Aorta (tissue), 5 donors: Measurements from ENCODE around the gene SLIT1. TPM values are rescaled to one million over a fixed set of nuclear protein-coding genes. Genes with fewer than 3 reads are reported as not detected.

Experiments used
- ATAC-seq: fragments of 200-7000 bp; cut with Tn5 transposase; one replicate; pipeline ENCODE4 v1.9.1; 2022; ENCODE audit warnings: moderate library complexity; ENCODE audit not compliant: low FRiP score
- DNase-seq, 2 donors: peaks; one replicate each; pipeline ENCODE4 v3.0.0-alpha.2; 2020
- H3K27ac ChIP-seq, 2 donors: one replicate each; pipeline ENCODE4 v1.5.1; 2013; ENCODE audit warnings: low read length in 2 of 2, mild to moderate bottlenecking in 2 of 2, moderate library complexity in 2 of 2, control low read depth in 1 of 2, inconsistent platforms in 1 of 2, low read depth in 1 of 2
- H3K27me3 ChIP-seq, 2 donors: one replicate each; pipeline ENCODE4 v1.6.1; 2013; ENCODE audit warnings: control low read depth in 1 of 2, low read length in 1 of 2, mild to moderate bottlenecking in 1 of 2, moderate library complexity in 1 of 2; ENCODE audit not compliant: insufficient read depth in 2 of 2, control insufficient read depth in 1 of 2
- H3K36me3 ChIP-seq, 2 donors: one replicate each; pipeline ENCODE4 v1.6.1; 2013; ENCODE audit warnings: control low read depth in 1 of 2, low read length in 1 of 2, mild to moderate bottlenecking in 1 of 2; ENCODE audit not compliant: insufficient read depth in 2 of 2, control insufficient read depth in 1 of 2
- H3K4me1 ChIP-seq, 2 donors: one replicate each; pipeline ENCODE4 v1.6.1; 2013; ENCODE audit warnings: low read length in 2 of 2, control low read depth in 1 of 2, mild to moderate bottlenecking in 1 of 2, moderate library complexity in 1 of 2; ENCODE audit not compliant: insufficient read depth in 2 of 2, control insufficient read depth in 1 of 2
- H3K4me3 ChIP-seq, 2 donors: one replicate each; pipeline ENCODE4 v1.5.1; 2013; ENCODE audit warnings: low read length in 2 of 2, control low read depth in 1 of 2, mild to moderate bottlenecking in 1 of 2
- H3K9me3 ChIP-seq: one replicate; pipeline ENCODE4 v1.6.1; 2013; ENCODE audit warnings: mild to moderate bottlenecking, low read length; ENCODE audit not compliant: control insufficient read depth
- WGBS, 2 donors: extraction: QIAGEN DNeasy Blood & Tissue Kit; methylation state at CpG; one replicate each; pipeline ENCODE4 v1.1.7; 2013; 5-methylcytosine and 5-hydroxymethylcytosine counted together
- intact Hi-C, 2 donors: fragments of 100-400 bp; cut with DNase I; formaldehyde crosslinking; loops; one replicate each; pipeline versions ENCODE4 v1.14.2 to v1.15.0; 2022
- polyA plus RNA-seq, 2 donors: library from polyadenylated mRNA; stranded (reverse); fragments of 200-250 nt; gene quantifications; one replicate each; pipeline ENCODE4 v1.2.3, GENCODE V29; 2013
- total RNA-seq, 2 donors: library from RNA; stranded (reverse); fragmentation: NEBNext Ultra II Directional; extraction: Animal tissue kit (Norgen Biotek cat#: 25700); gene quantifications; one replicate each; pipeline ENCODE4 v1.2.1, GENCODE V29; 2021
- donor health status: healthy with polysubstance abuse.
- donor health status: Bipolar disorder and iron deficiency.
- donor health status: DM: no; HTN: no; CAD: no.
- donor health status: DM: no; HTN: no; CAD: no.
- donor health status: DM: yes; HTN: yes; CAD: no.

The SLIT1 gene
- total and polyA plus RNA-seq, 4 donors, result 0.13 to 0.42 (median 0.22) TPM

GRCh38 chr10:97010695-97011206 is 175.0 kb downstream of the SLIT1 start:
- 91 to 96% methylated on average over 4 of the region's 4 CpGs for WGBS, 2 donors
- H3K4me1 ChIP-seq, result no peaks in the 10 kb centered on the region
- ATAC-seq (peak; percentile 19), DNase-seq (no peak)
- no peak overlapping the region for H3K4me3 ChIP-seq
- intact Hi-C loops, result no loop called here
- H3K27me3 ChIP-seq, result no peaks in the 10 kb centered on the region
- no peaks in the 10 kb centered on the region for H3K36me3 ChIP-seq
- no peaks in the 10 kb centered on the region for H3K9me3 ChIP-seq
- no peak overlapping the region for H3K27ac ChIP-seq

GRCh38 chr10:97007417-97007816 is 178.3 kb downstream of the SLIT1 start:
- ATAC-seq (no peak), DNase-seq (no peak)
- H3K27ac ChIP-seq, result no peak overlapping the region
- H3K4me3 ChIP-seq, result no peak overlapping the region
- no peaks in the 10 kb centered on the region for H3K36me3 ChIP-seq
- no peaks in the 10 kb centered on the region for H3K4me1 ChIP-seq
- H3K27me3 ChIP-seq, result no peaks in the 10 kb centered on the region
- intact Hi-C loops, result no loop called here
- H3K9me3 ChIP-seq, result no peaks in the 10 kb centered on the region
- WGBS, 2 donors, result 97 to 99% methylated on average over 1 of the region's 1 CpG

- Histone ChIP-seq H3K9me3 (no peaks in the 10 kb centered on the region), H3K27me3 (no peaks in the 10 kb centered on the region), H3K4me1 (no peaks in the 10 kb centered on the region), H3K36me3 (no peaks in the 10 kb centered on the region), H3K4me3 (no peak overlapping the region), H3K27ac (no peak overlapping the region)
- ATAC-seq, result no peak
- intact Hi-C loops, result no loop called here
- DNase-seq, result no peak
- 79 to 89% methylated on average over 6 of the region's 6 CpGs for WGBS, 2 donors
Observed at GRCh38 chr10:97006364-97006763, 179.4 kb downstream of the SLIT1 start.

GRCh38 chr10:97005349-97005748 is 180.4 kb downstream of the SLIT1 start:
- DNase-seq (no peak), ATAC-seq (no peak)
- no peaks in the 10 kb centered on the region for H3K27me3 ChIP-seq
- no peaks in the 10 kb centered on the region for H3K36me3 ChIP-seq
- H3K27ac ChIP-seq, result no peak overlapping the region
- intact Hi-C loops, result no loop called here
- no peak overlapping the region for H3K4me3 ChIP-seq
- 86 to 89% methylated on average over 5 of the region's 5 CpGs for WGBS, 2 donors
- H3K4me1 ChIP-seq, result no peaks in the 10 kb centered on the region
- no peaks in the 10 kb centered on the region for H3K9me3 ChIP-seq

- no peaks in the 10 kb centered on the region for H3K27me3 ChIP-seq
- ATAC-seq (no peak), DNase-seq (no peak)
- H3K27ac ChIP-seq, result no peak overlapping the region
- WGBS, 2 donors, result 96 to 98% methylated on average over 10 of the region's 10 CpGs
- no peaks in the 10 kb centered on the region for H3K36me3 ChIP-seq
- no peak overlapping the region for H3K4me3 ChIP-seq
- H3K4me1 ChIP-seq, result no peaks in the 10 kb centered on the region
- intact Hi-C loops, result no loop called here
- no peaks in the 10 kb centered on the region for H3K9me3 ChIP-seq
Observed at GRCh38 chr10:97004591-97004990, 181.2 kb downstream of the SLIT1 start.

- no peak for ATAC-seq
- Histone ChIP-seq H3K4me3 (no peak overlapping the region), H3K4me1 (no peaks in the 10 kb centered on the region), H3K36me3 (no peaks in the 10 kb centered on the region), H3K27ac (no peak overlapping the region), H3K9me3 (no peaks in the 10 kb centered on the region), H3K27me3 (no peaks in the 10 kb centered on the region)
- intact Hi-C loops, result no loop called here
- 97% methylated on average over 8 of the region's 8 CpGs for WGBS, 2 donors
- no peak for DNase-seq
Observed at GRCh38 chr10:97003804-97004201, 182.0 kb downstream of the SLIT1 start.

- no peak for DNase-seq
- Histone ChIP-seq H3K4me3 (no peak overlapping the region), H3K36me3 (no peaks in the 10 kb centered on the region), H3K9me3 (no peaks in the 10 kb centered on the region), H3K4me1 (no peaks in the 10 kb centered on the region), H3K27me3 (no peaks in the 10 kb centered on the region), H3K27ac (no peak overlapping the region)
- intact Hi-C loops, result no loop called here
- ATAC-seq, result no peak
- WGBS, 2 donors, result 93 to 95% methylated on average over 13 of the region's 13 CpGs
Observed at GRCh38 chr10:97003151-97003803, 182.5 kb downstream of the SLIT1 start.

- Histone ChIP-seq H3K4me1 (no peaks in the 10 kb centered on the region), H3K9me3 (no peaks in the 10 kb centered on the region), H3K27ac (no peak overlapping the region), H3K36me3 (no peaks in the 10 kb centered on the region), H3K4me3 (no peak overlapping the region), H3K27me3 (no peaks in the 10 kb centered on the region)
- DNase-seq (no peak), ATAC-seq (no peak)
- intact Hi-C loops, result no loop called here
- 94 to 96% methylated on average over 16 of the region's 16 CpGs for WGBS, 2 donors
Observed at GRCh38 chr10:97002670-97003069, 183.1 kb downstream of the SLIT1 start.

- ATAC-seq (no peak), DNase-seq (no peak)
- intact Hi-C loops, result no loop called here
- no peak overlapping the region for H3K27ac ChIP-seq
- H3K27me3 ChIP-seq, result no peaks in the 10 kb centered on the region
- no peaks in the 10 kb centered on the region for H3K36me3 ChIP-seq
- no peak overlapping the region for H3K4me3 ChIP-seq
- no peaks in the 10 kb centered on the region for H3K9me3 ChIP-seq
- WGBS, 2 donors, result 95% methylated on average over 17 of the region's 17 CpGs
- H3K4me1 ChIP-seq, result peaks cover 0 to 3% of the 10 kb centered on the region in 2 donors
Observed at GRCh38 chr10:97001183-97001991, 184.4 kb downstream of the SLIT1 start.
